GM12872 (cell line): ENCODE data around the gene PRKG2.

ENCODE experiments used
- CTCF ChIP-seq: IDR thresholded peaks from 3 replicates; pipeline ENCODE4 v1.5.1; 2011; ENCODE audit warnings: low read depth, mild to moderate bottlenecking, low read length, moderate library complexity; ENCODE audit not compliant: insufficient read depth

The PRKG2 gene

DNA sequence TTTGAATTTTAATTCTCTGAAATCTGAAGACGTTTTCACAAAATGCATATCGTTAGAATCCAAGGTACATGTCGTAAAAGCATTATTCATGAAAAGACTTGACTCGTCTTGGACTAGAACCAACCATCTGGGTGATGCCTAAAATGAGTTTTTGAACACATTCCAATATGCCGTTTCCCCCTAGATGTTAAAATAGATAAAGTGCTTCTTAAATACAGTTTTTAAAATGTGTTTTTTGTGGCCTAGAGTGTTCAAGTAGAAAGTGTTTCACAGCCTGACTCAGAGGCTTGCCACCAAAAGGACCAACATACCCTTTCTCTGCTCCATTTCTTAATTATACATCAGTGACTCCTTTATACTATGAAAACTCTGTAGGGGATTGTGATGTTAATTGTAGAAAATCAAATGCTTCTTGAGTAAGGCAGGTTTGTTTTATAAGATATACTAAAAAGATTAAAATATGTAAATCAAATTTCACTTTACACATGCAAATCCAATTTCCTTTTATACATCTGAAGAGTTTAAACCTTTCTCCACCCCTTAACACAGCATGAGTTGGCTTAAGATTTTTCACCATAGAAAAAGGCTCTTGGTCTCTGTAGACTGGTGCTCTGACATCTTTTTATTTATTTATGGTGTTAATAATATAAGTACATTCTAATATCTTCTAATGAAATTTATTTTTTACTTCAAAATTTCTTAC, 48.4 kb downstream of the PRKG2 start:
- no peak for TF ChIP-seq CTCF

- TF ChIP-seq CTCF: no peak
Observed at GRCh38 chr4:81165861-81166430, 49.1 kb downstream of the PRKG2 start.

DNA sequence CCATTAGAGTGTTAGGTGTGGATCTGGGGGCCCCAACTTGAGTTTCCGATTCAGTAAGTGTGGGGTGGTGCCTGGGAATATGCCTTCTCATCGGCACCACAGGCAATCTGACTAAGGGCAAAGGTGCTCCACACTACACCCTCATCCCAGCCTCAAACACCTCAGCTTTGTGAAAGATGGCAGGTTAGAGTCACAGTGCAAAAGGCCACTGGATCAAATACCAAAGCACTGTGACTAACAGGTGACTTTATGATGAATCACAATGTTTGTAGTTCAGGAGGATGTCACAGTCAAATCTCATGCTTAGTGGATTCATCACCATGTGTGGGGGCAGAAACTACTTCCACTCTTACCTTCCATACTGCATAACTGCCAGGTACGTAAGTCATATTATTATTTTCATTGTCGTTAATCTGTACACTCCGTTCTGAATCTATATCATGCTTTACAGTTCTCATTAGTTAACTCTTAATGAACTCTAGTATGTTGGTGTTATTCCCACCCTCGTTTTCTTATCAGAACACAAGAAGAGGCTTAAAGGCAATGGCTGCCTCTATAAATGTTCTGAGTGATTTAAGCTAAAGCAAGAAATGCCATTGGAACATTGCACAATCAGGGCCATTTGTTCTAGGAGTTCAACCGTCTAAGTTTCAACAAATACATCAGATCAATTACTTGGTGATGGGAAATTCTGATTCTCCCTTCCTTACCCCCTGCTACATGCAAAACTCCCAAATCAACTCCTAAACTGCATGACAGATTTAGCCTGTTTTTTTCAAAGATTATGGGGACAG, 50.2 kb downstream of the PRKG2 start:
- no peak for TF ChIP-seq CTCF

DNA sequence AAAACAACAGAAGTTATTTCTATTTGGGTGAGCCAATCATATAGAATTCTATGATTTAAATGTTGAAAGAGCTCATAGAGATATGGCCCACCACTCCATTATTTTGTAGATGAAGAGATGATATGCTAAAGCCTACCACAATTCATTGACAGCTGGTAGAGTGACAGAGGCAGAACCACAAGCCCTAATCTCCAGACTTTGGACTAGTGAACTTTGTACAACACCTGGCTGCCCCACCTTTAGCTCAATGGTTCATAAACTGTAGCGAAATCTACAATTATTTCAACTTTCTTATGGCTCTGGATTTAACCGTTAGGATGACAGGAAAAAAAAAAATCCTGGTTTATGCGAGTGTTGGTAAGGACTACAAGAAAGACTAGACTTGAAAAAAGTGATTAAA, 50.9 kb downstream of the PRKG2 start:
- no peak for TF ChIP-seq CTCF

- TF ChIP-seq CTCF: no peak
Observed at GRCh38 chr4:81162752-81163458, 52.1 kb downstream of the PRKG2 start.

- no peak for TF ChIP-seq CTCF
Observed at GRCh38 chr4:81152839-81153713, 61.9 kb downstream of the PRKG2 start.
